Mesenteric fat pad (tissue), 1 donor: Measurements from ENCODE around the gene MPPE1. TPM values are rescaled to one million over a fixed set of nuclear protein-coding genes. Genes with fewer than 3 reads are reported as not detected.
A peak's percentile ranks its signal among the peaks of the same experiment; 100 is the strongest.
"Not testable (repeated sequence)": the region's sequence is repeated elsewhere in the genome, so short reads cannot be mapped to it uniquely, and the experiment has no call there.

ENCODE experiments used
- DNase-seq: peaks from one replicate; pipeline ENCODE4 v3.0.0-alpha.2; 2020; ENCODE audit warnings: low spot score
- total RNA-seq: library from RNA; stranded (reverse); fragmentation: NEBNext Ultra II Directional; extraction: Animal tissue kit (Norgen Biotek cat#: 25700); gene quantifications from one replicate; pipeline ENCODE4 v1.2.1, GENCODE V29; 2021
- donor health status: DM: yes; HTN: yes; CAD: no.

MPPE1 gene
- total RNA-seq, 1 donor from 2014 or later: 30.5 TPM

GRCh38 chr18:11859903-11860407 lies 48.2 kb downstream of the MPPE1 start:
- DNase-seq: no peak

DNA sequence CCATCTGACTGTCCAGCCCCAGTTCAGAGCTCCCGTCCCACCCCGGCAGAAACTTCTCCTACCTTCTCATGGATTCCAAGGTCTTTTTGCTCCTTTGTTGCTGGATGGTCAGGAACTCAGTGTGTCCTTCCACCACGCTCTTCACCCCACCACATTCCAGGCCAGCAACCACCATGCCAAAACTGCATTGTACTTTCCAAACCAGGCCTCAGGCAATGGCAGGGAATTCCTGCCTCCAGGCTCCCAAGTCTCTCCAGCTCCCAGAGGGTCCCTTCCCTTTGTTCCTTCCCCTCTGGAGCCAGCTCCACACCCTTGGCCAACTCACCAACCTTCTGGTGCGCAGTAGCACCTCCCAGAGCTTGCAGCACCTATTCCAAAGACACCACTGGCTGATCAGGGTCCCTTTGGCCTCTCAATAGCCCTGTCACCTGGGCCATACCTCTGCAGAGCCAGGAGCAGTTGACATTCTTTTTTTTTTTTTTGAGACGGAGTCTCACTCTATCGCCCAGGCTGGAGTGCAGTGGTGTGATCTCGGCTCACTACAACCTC lies 48.8 kb downstream of the MPPE1 start:
- no peak for DNase-seq

GRCh38 chr18:11857177-11857887 lies 50.8 kb downstream of the MPPE1 start:
- DNase-seq: no peak

GRCh38 chr18:11854554-11854953 lies 53.6 kb downstream of the MPPE1 start:
- DNase-seq: not testable (repeated sequence)

DNA sequence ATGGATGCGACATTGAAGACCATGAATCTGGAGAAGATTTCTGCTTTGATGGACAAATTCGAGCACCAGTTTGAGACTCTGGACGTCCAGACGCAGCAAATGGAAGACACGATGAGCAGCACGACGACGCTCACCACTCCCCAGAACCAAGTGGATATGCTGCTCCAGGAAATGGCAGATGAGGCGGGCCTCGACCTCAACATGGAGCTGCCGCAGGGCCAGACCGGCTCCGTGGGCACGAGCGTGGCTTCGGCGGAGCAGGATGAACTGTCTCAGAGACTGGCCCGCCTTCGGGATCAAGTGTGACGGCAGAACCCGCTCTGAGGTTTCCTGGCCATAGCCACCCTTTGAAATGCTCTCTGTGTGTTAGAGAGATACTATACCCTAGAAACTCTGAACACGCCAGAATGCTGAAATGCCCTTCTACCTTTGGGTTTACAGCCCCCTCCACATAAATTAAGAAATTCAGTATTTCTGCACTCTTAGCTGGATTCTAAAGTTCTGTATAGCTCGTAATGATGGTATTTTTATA lies 56.2 kb downstream of the MPPE1 start:
- no peak for DNase-seq

DNA sequence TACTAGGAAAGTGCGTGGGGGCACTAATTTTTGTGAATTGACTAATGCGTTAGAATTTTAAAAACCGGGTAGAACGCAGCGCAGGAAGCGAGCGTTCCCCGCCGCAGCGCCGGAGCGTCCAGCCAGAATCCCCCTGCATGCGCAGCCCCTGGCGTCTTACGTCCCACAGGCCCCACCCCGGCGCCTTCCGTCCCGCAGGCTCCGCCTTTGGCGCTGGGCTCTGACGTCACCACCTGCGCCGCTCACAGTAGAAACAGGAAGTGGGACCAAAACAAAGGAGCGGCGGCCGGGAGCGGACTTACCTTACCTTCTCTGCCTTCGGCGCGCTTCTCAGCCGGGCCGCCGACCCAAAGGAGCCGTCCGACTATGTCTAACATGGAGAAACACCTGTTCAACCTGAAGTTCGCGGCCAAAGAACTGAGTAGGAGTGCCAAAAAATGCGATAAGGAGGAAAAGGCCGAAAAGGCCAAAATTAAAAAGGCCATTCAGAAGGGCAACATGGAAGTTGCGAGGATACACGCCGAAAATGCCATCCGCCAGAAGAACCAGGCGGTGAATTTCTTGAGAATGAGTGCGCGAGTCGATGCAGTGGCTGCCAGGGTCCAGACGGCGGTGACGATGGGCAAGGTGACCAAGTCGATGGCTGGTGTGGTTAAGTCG lies 56.8 kb downstream of the MPPE1 start, which contains the start of gene CHMP1B:
CHMP1B (plus strand) TSS at position 268 of the 660 bp plus-strand sequence; CDS start at position 367, 99 bp downstream.
- peak; percentile 99 for DNase-seq

GRCh38 chr18:11850821-11851145 lies 57.3 kb downstream of the MPPE1 start:
- DNase-seq: no peak

- no peak for DNase-seq
Observed at GRCh38 chr18:11849841-11850634, 58.1 kb downstream of the MPPE1 start.

GRCh38 chr18:11849279-11849678 lies 58.8 kb downstream of the MPPE1 start:
- DNase-seq: no peak

GRCh38 chr18:11847811-11848210 lies 60.3 kb downstream of the MPPE1 start:
- no peak for DNase-seq

DNA sequence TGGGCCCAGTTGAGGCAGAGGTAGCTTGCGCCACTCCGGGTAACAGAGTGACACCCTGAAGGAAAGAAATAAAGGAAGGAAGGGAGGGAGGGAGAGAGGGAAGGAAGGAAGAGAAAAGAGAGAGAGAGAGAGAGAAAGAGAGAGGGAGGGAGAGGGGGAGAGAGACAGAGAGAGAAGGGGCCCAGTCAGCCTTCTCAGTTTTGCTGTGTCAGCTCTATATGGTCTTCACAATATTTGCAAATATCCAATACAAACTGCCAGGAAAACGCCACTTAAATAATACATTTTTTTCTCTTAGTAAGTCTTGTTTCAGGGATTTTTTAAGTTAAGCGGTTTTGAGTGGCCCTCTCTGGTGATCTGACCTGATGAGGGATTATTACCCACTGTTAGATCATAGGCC lies 62.5 kb downstream of the MPPE1 start:
- DNase-seq: no peak

GRCh38 chr18:11844436-11844835 lies 63.7 kb downstream of the MPPE1 start:
- DNase-seq: no peak

DNA sequence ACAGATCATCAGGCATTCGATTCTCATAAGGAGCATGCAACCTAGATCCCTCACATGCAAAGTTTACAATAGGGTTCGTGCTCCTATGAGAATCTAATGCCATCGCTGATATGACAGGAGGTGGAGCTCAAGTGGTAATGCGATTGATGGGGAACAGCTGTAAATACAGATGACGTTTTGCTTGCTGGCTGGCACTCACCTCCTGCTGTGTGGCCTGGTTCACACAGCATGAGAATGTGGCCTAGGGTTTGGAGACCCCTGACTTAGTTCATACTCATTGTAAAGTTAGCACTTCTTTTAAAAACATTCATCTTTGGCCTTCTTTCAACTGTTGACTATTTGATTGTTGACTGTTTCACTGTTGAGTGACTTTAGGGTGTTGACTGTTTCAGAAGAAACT lies 65.6 kb downstream of the MPPE1 start:
- DNase-seq: no peak

DNA sequence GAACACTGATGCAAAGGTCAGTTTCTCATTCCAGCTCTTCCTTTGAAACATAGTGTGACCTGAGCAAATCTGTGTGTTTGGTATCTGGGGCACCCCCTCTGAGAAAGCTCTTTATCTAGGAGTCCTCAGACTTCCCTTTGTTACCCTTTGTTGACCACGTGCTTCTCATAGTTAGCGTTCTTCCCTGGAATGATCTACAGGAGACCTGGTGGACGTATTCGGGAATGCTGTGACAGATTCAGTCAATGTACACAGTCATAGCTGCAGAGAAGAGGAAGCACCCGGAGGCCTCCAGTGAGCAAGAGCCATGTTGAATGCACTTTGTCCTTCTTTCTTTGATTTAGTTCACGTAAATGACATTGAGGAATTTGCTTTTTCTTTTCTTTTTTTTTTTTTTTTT lies 67.6 kb downstream of the MPPE1 start:
- DNase-seq: no peak

DNA sequence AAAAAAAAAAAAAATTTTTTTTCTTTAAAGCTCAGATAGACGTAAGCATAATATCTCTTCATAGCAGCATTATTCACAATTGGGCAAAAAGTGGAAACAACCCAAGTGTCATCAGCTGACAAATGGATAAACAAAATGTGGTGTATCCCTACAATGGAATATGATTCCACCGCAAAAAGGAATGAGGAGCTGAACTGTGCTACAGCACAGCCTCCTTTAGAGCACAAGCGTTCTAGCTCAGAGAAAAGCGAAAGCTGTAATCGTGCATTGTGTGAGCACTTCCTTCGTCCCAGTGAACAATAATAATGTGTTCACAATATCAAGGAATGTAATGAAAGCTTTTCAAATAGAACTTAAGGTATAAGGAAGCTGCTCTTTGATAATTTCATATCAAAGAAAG lies 68.6 kb downstream of the MPPE1 start:
- DNase-seq: no peak

GRCh38 chr18:11834772-11835171 lies 73.3 kb downstream of the MPPE1 start:
- DNase-seq: no peak

Other genes with a start within 250 kb of the MPPE1 start
- gene GNAL, start 219.1 kb downstream of the MPPE1 start, total RNA-seq: 7.4 TPM
- gene CHMP1B, start 56.9 kb downstream of the MPPE1 start, total RNA-seq: 43.9 TPM
- 31.8 TPM for gene IMPA2, start 73.2 kb upstream of the MPPE1 start, total RNA-seq
- not detected for gene ANKRD62, start 185.5 kb upstream of the MPPE1 start, total RNA-seq